ENCODE results near the gene NTN3. TPM values are rescaled to one million over a fixed set of nuclear protein-coding genes. Genes with fewer than 3 reads are reported as not detected.
A peak's percentile ranks its signal among the peaks of the same experiment; 100 is the strongest.

The NTN3 gene
- total RNA-seq, 2 experiments from 2014 or later, result not detected

DNA sequence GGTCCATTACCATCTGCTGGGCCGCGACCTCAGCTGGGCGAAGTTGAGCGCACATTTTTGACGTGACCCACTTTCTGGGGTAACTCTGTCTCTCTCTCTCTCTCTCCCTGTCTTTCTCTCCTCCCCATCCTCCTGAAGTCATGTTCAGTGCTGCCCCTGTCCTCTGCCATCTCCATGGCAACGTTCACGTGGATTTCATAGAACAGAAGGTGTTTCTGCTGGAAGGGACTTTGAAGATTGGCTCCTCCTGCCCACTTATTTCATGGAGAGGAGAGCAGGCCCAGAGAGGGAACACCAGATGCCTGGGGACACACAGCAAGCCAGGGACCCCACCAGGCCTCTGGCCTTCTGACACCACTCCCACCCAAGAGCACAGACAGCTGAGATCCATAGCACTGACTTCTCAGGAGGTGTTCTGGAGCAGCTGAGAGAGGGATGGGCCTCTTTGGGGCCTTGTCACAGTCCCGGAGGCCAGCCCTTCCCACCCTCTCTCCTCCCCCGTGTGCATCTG lies 46.0 kb upstream of the NTN3 start:
- no peaks in the 10 kb centered on the region for H3K9me3 Mint-ChIP-seq
- no peak overlapping the region for H3K27ac ChIP-seq (ENCODE audit: low read depth in 1 of 2, low read length in 2 of 2)
- no peak overlapping the region for H3K27ac Mint-ChIP-seq
- peaks cover 18% of the 10 kb centered on the region for H3K4me1 ChIP-seq (ENCODE audit: insufficient read depth, low read length)
- no peaks in the 10 kb centered on the region for H3K36me3 Mint-ChIP-seq (ENCODE audit: low read depth)
- H3K27me3 ChIP-seq (ENCODE audit: control insufficient read depth in 1 of 2, insufficient read depth in 2 of 2, low read length in 2 of 2), result no peaks in the 10 kb centered on the region
- intact Hi-C loops (cut with DNase I, micrococcal nuclease), result loop anchor here in 1 of 2 experiments (5.0 kb wide), 3 partner anchors 62 to 228 kb away; partner anchors contain the start of genes CASKIN1 and CEMP1
- H3K9me3 ChIP-seq (ENCODE audit: control insufficient read depth in 1 of 2, insufficient read depth in 1 of 2, low read length in 2 of 2), result no peaks in the 10 kb centered on the region
- no peak overlapping the region for H3K4me3 ChIP-seq (ENCODE audit: low read length)
- no peak overlapping the region for H3K4me3 Mint-ChIP-seq
- ATAC-seq (ENCODE audit: poor library complexity) (no peak), DNase-seq (no peak)
- POLR2A ChIA-PET, result no interaction called here
- no peaks in the 10 kb centered on the region for H3K27me3 Mint-ChIP-seq
- no peaks in the 10 kb centered on the region for H3K36me3 ChIP-seq (ENCODE audit: insufficient read depth, low read length)
- TF ChIP-seq, protein P1, sequence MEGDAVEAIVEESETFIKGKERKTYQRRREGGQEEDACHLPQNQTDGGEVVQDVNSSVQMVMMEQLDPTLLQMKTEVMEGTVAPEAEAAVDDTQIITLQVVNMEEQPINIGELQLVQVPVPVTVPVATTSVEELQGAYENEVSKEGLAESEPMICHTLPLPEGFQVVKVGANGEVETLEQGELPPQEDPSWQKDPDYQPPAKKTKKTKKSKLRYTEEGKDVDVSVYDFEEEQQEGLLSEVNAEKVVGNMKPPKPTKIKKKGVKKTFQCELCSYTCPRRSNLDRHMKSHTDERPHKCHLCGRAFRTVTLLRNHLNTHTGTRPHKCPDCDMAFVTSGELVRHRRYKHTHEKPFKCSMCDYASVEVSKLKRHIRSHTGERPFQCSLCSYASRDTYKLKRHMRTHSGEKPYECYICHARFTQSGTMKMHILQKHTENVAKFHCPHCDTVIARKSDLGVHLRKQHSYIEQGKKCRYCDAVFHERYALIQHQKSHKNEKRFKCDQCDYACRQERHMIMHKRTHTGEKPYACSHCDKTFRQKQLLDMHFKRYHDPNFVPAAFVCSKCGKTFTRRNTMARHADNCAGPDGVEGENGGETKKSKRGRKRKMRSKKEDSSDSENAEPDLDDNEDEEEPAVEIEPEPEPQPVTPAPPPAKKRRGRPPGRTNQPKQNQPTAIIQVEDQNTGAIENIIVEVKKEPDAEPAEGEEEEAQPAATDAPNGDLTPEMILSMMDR (IDR thresholded peaks at IDR 0.05), result no peak
- peaks cover 15% of the 10 kb centered on the region for H3K4me1 Mint-ChIP-seq (ENCODE audit: low read depth)
- CTCF ChIA-PET, result no interaction called here

DNA sequence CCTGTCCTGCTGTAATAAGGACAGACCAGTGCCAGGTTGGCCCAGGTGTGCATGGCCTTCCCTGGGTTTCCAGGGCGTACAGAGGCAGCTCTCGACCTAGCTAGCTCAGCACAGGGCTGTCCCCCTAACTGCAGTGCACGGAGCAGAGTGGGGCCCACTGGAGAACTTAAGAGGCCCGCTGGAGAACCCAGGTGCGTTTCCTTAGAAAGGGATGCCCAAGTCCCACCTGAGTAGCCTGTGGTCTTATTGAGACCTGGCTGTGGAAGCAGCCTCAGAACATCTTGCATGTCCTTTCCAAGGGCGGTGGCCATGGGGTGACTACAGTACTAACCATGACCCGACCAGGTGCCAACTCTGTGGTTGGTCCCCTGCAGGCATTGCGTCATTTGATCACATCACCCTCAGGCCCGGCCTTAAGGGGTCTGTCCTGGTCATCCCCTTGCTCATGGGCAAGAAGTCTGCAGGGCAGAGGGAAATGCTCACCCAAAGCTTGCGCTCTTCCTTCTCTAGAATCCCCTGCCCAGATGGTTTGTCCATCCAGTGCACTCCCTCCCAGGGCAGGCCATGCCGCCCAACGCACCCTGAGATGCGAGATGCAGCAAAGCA lies 45.2 kb upstream of the NTN3 start:
- no peak for DNase-seq
- no peaks in the 10 kb centered on the region for H3K36me3 ChIP-seq (ENCODE audit: insufficient read depth, low read length)
- no peaks in the 10 kb centered on the region for H3K9me3 ChIP-seq (ENCODE audit: control insufficient read depth in 1 of 2, insufficient read depth in 1 of 2, low read length in 2 of 2)
- Mint-ChIP-seq H3K36me3 (ENCODE audit: low read depth) (peaks cover 4% of the 10 kb centered on the region), H3K27me3 (no peaks in the 10 kb centered on the region), H3K9me3 (no peaks in the 10 kb centered on the region), H3K27ac (no peak overlapping the region), H3K4me3 (peak overlapping the region; percentile 56), H3K4me1 (ENCODE audit: low read depth) (peaks cover 24% of the 10 kb centered on the region)
- TF ChIP-seq, protein P1 (IDR thresholded peaks at IDR 0.05), result no peak
- H3K27me3 ChIP-seq (ENCODE audit: control insufficient read depth in 1 of 2, insufficient read depth in 2 of 2, low read length in 2 of 2), result no peaks in the 10 kb centered on the region
- intact Hi-C loops (cut with DNase I, micrococcal nuclease), result loop anchor here in 1 of 2 experiments (2.0 to 5.0 kb wide), 4 partner anchors 61 to 229 kb away; partner anchors contain the start of genes CASKIN1 and CEMP1
- no peak for ATAC-seq (ENCODE audit: poor library complexity)
- peaks cover 24% of the 10 kb centered on the region for H3K4me1 ChIP-seq (ENCODE audit: insufficient read depth, low read length)
- CTCF ChIA-PET, result no interaction called here
- POLR2A ChIA-PET, result no interaction called here
- H3K4me3 ChIP-seq (ENCODE audit: low read length), result no peak overlapping the region
- H3K27ac ChIP-seq (ENCODE audit: low read depth in 1 of 2, low read length in 2 of 2), result no peak overlapping the region

DNA sequence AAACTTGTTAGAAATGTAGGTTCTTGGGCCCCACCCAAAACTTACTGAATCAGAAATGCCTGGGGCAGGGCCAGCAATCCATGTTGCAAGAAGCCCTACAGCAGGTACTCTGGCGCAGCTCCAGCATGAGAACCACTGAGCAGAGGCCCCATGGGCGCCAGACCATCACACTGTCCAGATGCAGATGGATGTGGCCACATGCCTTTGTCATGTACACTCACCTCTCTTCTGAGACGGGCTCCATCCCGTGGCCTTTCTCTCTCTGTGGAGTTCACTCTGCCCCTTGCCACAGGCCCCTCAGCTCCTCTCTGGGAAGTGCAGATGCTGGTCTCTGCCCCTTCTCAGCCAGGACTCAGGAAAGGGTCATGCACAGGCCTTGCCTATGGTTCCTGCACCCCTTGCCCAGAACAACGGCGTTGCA lies 44.1 kb upstream of the NTN3 start:
- Mint-ChIP-seq H3K9me3 (no peaks in the 10 kb centered on the region), H3K27ac (no peak overlapping the region), H3K4me1 (ENCODE audit: low read depth) (peaks cover 25% of the 10 kb centered on the region), H3K36me3 (ENCODE audit: low read depth) (peaks cover 4% of the 10 kb centered on the region), H3K27me3 (no peaks in the 10 kb centered on the region), H3K4me3 (peak overlapping the region; percentile 45)
- DNase-seq (no peak), ATAC-seq (ENCODE audit: poor library complexity) (no peak)
- ChIA-PET CTCF (no interaction called here), POLR2A (no interaction called here)
- Histone ChIP-seq H3K4me3 (ENCODE audit: low read length) (no peak overlapping the region), H3K9me3 (ENCODE audit: control insufficient read depth in 1 of 2, insufficient read depth in 1 of 2, low read length in 2 of 2) (no peaks in the 10 kb centered on the region), H3K27ac (ENCODE audit: low read depth in 1 of 2, low read length in 2 of 2) (no peak overlapping the region), H3K4me1 (ENCODE audit: insufficient read depth, low read length) (peaks cover 24% of the 10 kb centered on the region), H3K36me3 (ENCODE audit: insufficient read depth, low read length) (no peaks in the 10 kb centered on the region), H3K27me3 (ENCODE audit: control insufficient read depth in 1 of 2, insufficient read depth in 2 of 2, low read length in 2 of 2) (no peaks in the 10 kb centered on the region)
- TF ChIP-seq, protein P1 (IDR thresholded peaks at IDR 0.05), result no peak
- intact Hi-C loops (cut with DNase I, micrococcal nuclease), result loop anchor here in 1 of 2 experiments (2.0 to 5.0 kb wide), 4 partner anchors 60 to 230 kb away; partner anchors contain the start of genes CASKIN1 and CEMP1

Data from CD4-positive, alpha-beta T cell (primary cell).